ENCODE results near the gene ZDHHC3. TPM values are rescaled to one million over a fixed set of nuclear protein-coding genes. Genes with fewer than 3 reads are reported as not detected.

ZDHHC3 gene
- total RNA-seq, 1 donor from 2014 or later, result 63.7 TPM

GRCh38 chr3:44931791-44932190 is 44.2 kb downstream of the ZDHHC3 start:
- Mint-ChIP-seq H3K9me3 (no peaks in the 10 kb centered on the region), H3K27me3 (ENCODE audit: low read depth) (no peaks in the 10 kb centered on the region), H3K27ac (no peak overlapping the region), H3K4me3 (no peak overlapping the region), H3K36me3 (peaks cover 29% of the 10 kb centered on the region), H3K4me1 (no peaks in the 10 kb centered on the region)
- no peak for TF ChIP-seq CTCF (IDR thresholded peaks at IDR 0.05; ENCODE audit: unreplicated experiment)
- DNase-seq (ENCODE audit: low spot score in 2 of 2, unreplicated experiment in 2 of 2), result no peak

GRCh38 chr3:44930911-44931310 is 45.1 kb downstream of the ZDHHC3 start:
- Mint-ChIP-seq H3K4me3 (no peak overlapping the region), H3K9me3 (no peaks in the 10 kb centered on the region), H3K27ac (no peak overlapping the region), H3K27me3 (ENCODE audit: low read depth) (no peaks in the 10 kb centered on the region), H3K4me1 (no peaks in the 10 kb centered on the region), H3K36me3 (peaks cover 30% of the 10 kb centered on the region)
- TF ChIP-seq CTCF (IDR thresholded peaks at IDR 0.05; ENCODE audit: unreplicated experiment), result no peak
- no peak for DNase-seq (ENCODE audit: low spot score in 2 of 2, unreplicated experiment in 2 of 2)

- Mint-ChIP-seq H3K27me3 (ENCODE audit: low read depth) (no peaks in the 10 kb centered on the region), H3K36me3 (peaks cover 24% of the 10 kb centered on the region), H3K9me3 (no peaks in the 10 kb centered on the region), H3K27ac (no peak overlapping the region), H3K4me1 (peaks cover 4% of the 10 kb centered on the region), H3K4me3 (no peak overlapping the region)
- no peak for TF ChIP-seq CTCF (IDR thresholded peaks at IDR 0.05; ENCODE audit: unreplicated experiment)
- DNase-seq (ENCODE audit: low spot score in 2 of 2, unreplicated experiment in 2 of 2), result no peak
Observed at GRCh38 chr3:44929782-44930181, 46.2 kb downstream of the ZDHHC3 start.

- peaks cover 17% of the 10 kb centered on the region for H3K36me3 Mint-ChIP-seq
- no peak for TF ChIP-seq CTCF (IDR thresholded peaks at IDR 0.05; ENCODE audit: unreplicated experiment)
- no peak overlapping the region for H3K27ac Mint-ChIP-seq
- no peak overlapping the region for H3K4me3 Mint-ChIP-seq
- H3K9me3 Mint-ChIP-seq, result no peaks in the 10 kb centered on the region
- DNase-seq (ENCODE audit: low spot score in 2 of 2, unreplicated experiment in 2 of 2), result no peak
- peaks cover 15% of the 10 kb centered on the region for H3K4me1 Mint-ChIP-seq
- H3K27me3 Mint-ChIP-seq (ENCODE audit: low read depth), result no peaks in the 10 kb centered on the region
Observed at GRCh38 chr3:44927371-44927770, 48.6 kb downstream of the ZDHHC3 start.

- H3K4me3 Mint-ChIP-seq, result no peak overlapping the region
Observed at GRCh38 chr3:44926921-44927320, 49.1 kb downstream of the ZDHHC3 start.

More at GRCh38 chr3:44926921-44927320, 49.1 kb downstream of the ZDHHC3 start:
- Mint-ChIP-seq H3K9me3 (no peaks in the 10 kb centered on the region), H3K27me3 (ENCODE audit: low read depth) (no peaks in the 10 kb centered on the region), H3K36me3 (peaks cover 17% of the 10 kb centered on the region), H3K4me1 (peaks cover 15% of the 10 kb centered on the region), H3K27ac (no peak overlapping the region)
- no peak for TF ChIP-seq CTCF (IDR thresholded peaks at IDR 0.05; ENCODE audit: unreplicated experiment)
- DNase-seq (ENCODE audit: low spot score in 2 of 2, unreplicated experiment in 2 of 2), result no peak

Data from mesothelial cell of epicardium (in vitro differentiated cells).